K562 treated with DMSO at 1 percent for 4 hours (cell line): ENCODE results near the gene PIKFYVE. TPM values are rescaled to one million over a fixed set of nuclear protein-coding genes. Genes with fewer than 3 reads are reported as not detected.

Source experiments
- total RNA-seq: library from RNA; unstranded; fragments of 300-600 nt; gene quantifications from 2 replicates; pipeline ENCODE4 v1.2.3, GENCODE V29; 2022; ENCODE audit not compliant: insufficient read depth

PIKFYVE gene, protein sequence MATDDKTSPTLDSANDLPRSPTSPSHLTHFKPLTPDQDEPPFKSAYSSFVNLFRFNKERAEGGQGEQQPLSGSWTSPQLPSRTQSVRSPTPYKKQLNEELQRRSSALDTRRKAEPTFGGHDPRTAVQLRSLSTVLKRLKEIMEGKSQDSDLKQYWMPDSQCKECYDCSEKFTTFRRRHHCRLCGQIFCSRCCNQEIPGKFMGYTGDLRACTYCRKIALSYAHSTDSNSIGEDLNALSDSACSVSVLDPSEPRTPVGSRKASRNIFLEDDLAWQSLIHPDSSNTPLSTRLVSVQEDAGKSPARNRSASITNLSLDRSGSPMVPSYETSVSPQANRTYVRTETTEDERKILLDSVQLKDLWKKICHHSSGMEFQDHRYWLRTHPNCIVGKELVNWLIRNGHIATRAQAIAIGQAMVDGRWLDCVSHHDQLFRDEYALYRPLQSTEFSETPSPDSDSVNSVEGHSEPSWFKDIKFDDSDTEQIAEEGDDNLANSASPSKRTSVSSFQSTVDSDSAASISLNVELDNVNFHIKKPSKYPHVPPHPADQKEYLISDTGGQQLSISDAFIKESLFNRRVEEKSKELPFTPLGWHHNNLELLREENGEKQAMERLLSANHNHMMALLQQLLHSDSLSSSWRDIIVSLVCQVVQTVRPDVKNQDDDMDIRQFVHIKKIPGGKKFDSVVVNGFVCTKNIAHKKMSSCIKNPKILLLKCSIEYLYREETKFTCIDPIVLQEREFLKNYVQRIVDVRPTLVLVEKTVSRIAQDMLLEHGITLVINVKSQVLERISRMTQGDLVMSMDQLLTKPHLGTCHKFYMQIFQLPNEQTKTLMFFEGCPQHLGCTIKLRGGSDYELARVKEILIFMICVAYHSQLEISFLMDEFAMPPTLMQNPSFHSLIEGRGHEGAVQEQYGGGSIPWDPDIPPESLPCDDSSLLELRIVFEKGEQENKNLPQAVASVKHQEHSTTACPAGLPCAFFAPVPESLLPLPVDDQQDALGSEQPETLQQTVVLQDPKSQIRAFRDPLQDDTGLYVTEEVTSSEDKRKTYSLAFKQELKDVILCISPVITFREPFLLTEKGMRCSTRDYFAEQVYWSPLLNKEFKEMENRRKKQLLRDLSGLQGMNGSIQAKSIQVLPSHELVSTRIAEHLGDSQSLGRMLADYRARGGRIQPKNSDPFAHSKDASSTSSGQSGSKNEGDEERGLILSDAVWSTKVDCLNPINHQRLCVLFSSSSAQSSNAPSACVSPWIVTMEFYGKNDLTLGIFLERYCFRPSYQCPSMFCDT (N-terminal part only)
- total RNA-seq: 7.7 and 9.3 TPM in 2 replicates

DNA sequence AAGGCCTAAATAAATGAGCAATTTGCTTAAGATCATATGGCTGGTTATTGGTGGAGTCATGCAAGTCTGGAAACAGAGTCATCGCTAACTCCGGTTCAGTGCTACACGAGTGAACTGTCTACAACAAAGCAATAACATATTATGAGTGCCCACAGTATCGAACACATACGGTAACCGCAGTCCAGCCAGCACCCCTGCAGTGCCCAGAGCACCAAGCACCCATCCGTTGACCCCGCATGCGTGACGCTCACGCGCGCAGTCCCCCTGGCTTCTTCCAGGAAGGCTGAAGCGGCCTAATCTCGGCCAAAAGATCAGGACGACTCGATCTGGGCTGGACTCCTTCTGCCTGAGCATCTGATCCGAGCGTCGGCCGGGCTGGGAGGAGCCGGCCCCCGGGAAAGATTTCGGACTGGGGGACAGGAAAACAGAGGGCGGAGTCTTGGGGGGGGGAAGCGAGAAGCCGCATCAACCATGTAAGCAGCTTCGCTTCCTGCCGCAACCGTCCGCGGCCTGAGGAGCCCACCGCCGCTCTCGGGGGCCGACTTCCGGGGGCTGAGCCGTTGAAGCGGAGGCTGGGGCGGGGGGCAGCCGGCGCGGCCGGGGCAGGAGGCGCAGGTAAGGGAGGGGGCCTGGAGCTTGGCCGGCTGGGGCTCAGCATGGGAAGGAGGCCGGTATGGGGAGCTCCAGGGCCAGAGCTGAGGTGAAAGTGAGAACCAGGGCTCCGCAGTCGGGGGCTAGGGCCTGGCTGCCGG, at the start of gene PIKFYVE:
TSS of gene PIKFYVE (plus strand) at position 455 of the 752 bp plus-strand sequence. CDS start 5,265 bp downstream, outside the sequence.

DNA sequence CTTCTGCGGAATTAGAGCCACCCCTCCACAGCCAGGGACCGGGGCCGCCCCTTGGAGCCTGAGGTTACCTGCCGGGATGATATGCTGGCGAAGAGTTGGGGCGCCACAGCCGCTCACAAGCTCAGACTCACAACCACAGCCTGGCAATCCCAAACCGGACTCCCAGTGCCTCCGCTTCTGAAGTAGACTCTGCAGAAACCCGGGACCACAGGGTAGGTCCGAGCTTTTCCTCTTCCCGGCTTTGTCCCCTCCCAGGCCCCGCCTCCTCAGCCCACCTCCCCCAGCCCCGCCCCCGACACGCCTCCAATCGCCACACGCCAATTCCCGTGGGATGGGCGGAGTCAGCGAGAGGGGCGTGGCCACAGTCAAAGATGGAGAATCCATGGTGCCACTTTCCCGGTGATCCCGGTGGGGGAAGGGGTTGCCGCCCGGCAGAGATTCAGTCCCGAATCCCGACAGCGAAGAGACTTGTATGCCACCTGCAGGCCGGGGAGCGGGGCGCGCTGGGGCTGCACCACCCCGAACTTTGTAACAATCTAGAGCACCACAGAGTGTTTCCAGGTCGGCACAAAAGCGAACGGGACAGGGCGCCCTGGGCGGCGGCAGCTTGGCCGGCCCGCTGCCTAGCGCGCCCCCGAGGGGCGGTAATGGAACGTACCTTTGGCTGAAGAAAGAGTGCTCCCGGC, 11.0 kb upstream of the PIKFYVE start, which contains the start of gene IDH1:
TSS of gene IDH1 (minus strand) at position 201 of the 686 bp plus-strand sequence. CDS start 3,520 bp downstream, outside the sequence.

GRCh38 chr2:208406474-208407451, 140.7 kb downstream of the PIKFYVE start, which contains the start of gene PTH2R:
Gene PTH2R, plus strand, starts transcription at chr2:208406792. Its CDS starts 252 bp downstream, at chr2:208407044.

Other genes with a start within 250 kb of the PIKFYVE start
- gene PLEKHM3, start 240.7 kb upstream of the PIKFYVE start, total RNA-seq: 1.6 TPM in 2 replicates
- not detected in 2 replicates for gene CRYGD, start 141.7 kb upstream of the PIKFYVE start, total RNA-seq
- not detected in 2 replicates for gene CRYGC, start 136.4 kb upstream of the PIKFYVE start, total RNA-seq
- not detected in 2 replicates for gene CRYGB, start 120.1 kb upstream of the PIKFYVE start, total RNA-seq
- gene CRYGA, start 102.7 kb upstream of the PIKFYVE start, total RNA-seq: not detected in 2 replicates
- not detected in 2 replicates for gene C2orf80, start 76.2 kb upstream of the PIKFYVE start, total RNA-seq
- gene IDH1, start 11.2 kb upstream of the PIKFYVE start, total RNA-seq: 217 and 226 TPM in 2 replicates
- 6.5 TPM in 1 of 2 replicates, not detected in the other for gene PTH2R, start 140.5 kb downstream of the PIKFYVE start, total RNA-seq